ENCODE measurements around the gene IGF2.

- TF ChIP-seq EZH2 (IDR thresholded peaks at IDR 0.05; ENCODE audit: borderline replicate concordance, insufficient read depth, low read length, poor library complexity, severe bottlenecking): no peak
- no peak for TF ChIP-seq POLR2AphosphoS5 (IDR thresholded peaks at IDR 0.05)
- TF ChIP-seq TAF1 (IDR thresholded peaks at IDR 0.05; ENCODE audit: low read depth): no peak
- TF ChIP-seq RAD21 (conservative IDR thresholded peaks at IDR 0.05): no peak
- TF ChIP-seq CTCF (IDR thresholded peaks at IDR 0.05; ENCODE audit: poor library complexity, severe bottlenecking): no peak
- no peak for TF ChIP-seq EP300 (conservative IDR thresholded peaks at IDR 0.05; ENCODE audit: poor library complexity, severe bottlenecking)
- no peak for TF ChIP-seq SMC3 (conservative IDR thresholded peaks at IDR 0.05; ENCODE audit: poor library complexity)
- no peak for TF ChIP-seq MXI1 (conservative IDR thresholded peaks at IDR 0.05; ENCODE audit: poor library complexity, severe bottlenecking)
- no peak for TF ChIP-seq REST (IDR thresholded peaks at IDR 0.05; ENCODE audit: borderline replicate concordance)
These were observed 16.8 kb downstream of the IGF2 start for GRCh38 chr11:2122222-2122906.
